Measurements from ENCODE around the gene ICAM3.

The ICAM3 gene

GRCh38 chr19:10288662-10289166, 50.7 kb downstream of the ICAM3 start:
- no peaks in the 10 kb centered on the region for H3K9me2 ChIP-seq (replicated peaks; ENCODE audit: insufficient read depth, low read length)
- peak overlapping the region; percentile 80 for H3K4me2 ChIP-seq (ENCODE audit: low read depth, low read length, poor library complexity, severe bottlenecking)
- TF ChIP-seq, protein P1, sequence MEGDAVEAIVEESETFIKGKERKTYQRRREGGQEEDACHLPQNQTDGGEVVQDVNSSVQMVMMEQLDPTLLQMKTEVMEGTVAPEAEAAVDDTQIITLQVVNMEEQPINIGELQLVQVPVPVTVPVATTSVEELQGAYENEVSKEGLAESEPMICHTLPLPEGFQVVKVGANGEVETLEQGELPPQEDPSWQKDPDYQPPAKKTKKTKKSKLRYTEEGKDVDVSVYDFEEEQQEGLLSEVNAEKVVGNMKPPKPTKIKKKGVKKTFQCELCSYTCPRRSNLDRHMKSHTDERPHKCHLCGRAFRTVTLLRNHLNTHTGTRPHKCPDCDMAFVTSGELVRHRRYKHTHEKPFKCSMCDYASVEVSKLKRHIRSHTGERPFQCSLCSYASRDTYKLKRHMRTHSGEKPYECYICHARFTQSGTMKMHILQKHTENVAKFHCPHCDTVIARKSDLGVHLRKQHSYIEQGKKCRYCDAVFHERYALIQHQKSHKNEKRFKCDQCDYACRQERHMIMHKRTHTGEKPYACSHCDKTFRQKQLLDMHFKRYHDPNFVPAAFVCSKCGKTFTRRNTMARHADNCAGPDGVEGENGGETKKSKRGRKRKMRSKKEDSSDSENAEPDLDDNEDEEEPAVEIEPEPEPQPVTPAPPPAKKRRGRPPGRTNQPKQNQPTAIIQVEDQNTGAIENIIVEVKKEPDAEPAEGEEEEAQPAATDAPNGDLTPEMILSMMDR (IDR thresholded peaks at IDR 0.05; ENCODE audit: insufficient read depth, low read length, poor library complexity, severe bottlenecking): no peak
- TF ChIP-seq EZH2phosphoT487 (conservative IDR thresholded peaks at IDR 0.05; ENCODE audit: low read length): no peak
- H3K27me3 ChIP-seq (ENCODE audit: low read length): no peaks in the 10 kb centered on the region
- H3K36me3 ChIP-seq (ENCODE audit: low read length): no peaks in the 10 kb centered on the region
- H2AFZ ChIP-seq (ENCODE audit: low read depth, low read length, severe bottlenecking): peak overlapping the region; percentile 90
- no peaks in the 10 kb centered on the region for H4K20me1 ChIP-seq (ENCODE audit: low read depth, low read length)
- peak overlapping the region; percentile 66 for H3K27ac ChIP-seq (ENCODE audit: low read depth, low read length)
- H3F3A ChIP-seq (ENCODE audit: insufficient read depth): peaks cover 18% of the 10 kb centered on the region
- H3K79me2 ChIP-seq (ENCODE audit: insufficient read depth, low read length): no peaks in the 10 kb centered on the region
- no peaks in the 10 kb centered on the region for H3K9me3 ChIP-seq (ENCODE audit: insufficient read depth, low read length)
- peak overlapping the region; percentile 62 for H3K9ac ChIP-seq (ENCODE audit: low read length)
- H3K4me3 ChIP-seq (ENCODE audit: insufficient read depth, low read length, poor library complexity, severe bottlenecking): peak overlapping the region; percentile 58

- H2AFZ ChIP-seq (ENCODE audit: low read depth, low read length, severe bottlenecking): no peak within 1 kb of the TSS
- no peak within 1 kb of the TSS for H3K4me3 ChIP-seq (ENCODE audit: insufficient read depth, low read length, poor library complexity, severe bottlenecking)
- H4K20me1 ChIP-seq (ENCODE audit: low read depth, low read length): no peaks in the 10 kb centered on the region
- TF ChIP-seq, protein P1 (IDR thresholded peaks at IDR 0.05; ENCODE audit: insufficient read depth, low read length, poor library complexity, severe bottlenecking): no peak
- TF ChIP-seq EZH2phosphoT487 (conservative IDR thresholded peaks at IDR 0.05; ENCODE audit: low read length): no peak
- H3K27me3 ChIP-seq (ENCODE audit: low read length): no peaks in the 10 kb centered on the region
- peaks cover 18% of the 10 kb centered on the region for H3F3A ChIP-seq (ENCODE audit: insufficient read depth)
- H3K36me3 ChIP-seq (ENCODE audit: low read length): no peaks in the 10 kb centered on the region
- H3K4me2 ChIP-seq (ENCODE audit: low read depth, low read length, poor library complexity, severe bottlenecking): no peak within 1 kb of the TSS
- H3K9me3 ChIP-seq (ENCODE audit: insufficient read depth, low read length): no peaks in the 10 kb centered on the region
- no peaks in the 10 kb centered on the region for H3K9me2 ChIP-seq (replicated peaks; ENCODE audit: insufficient read depth, low read length)
- H3K79me2 ChIP-seq (ENCODE audit: insufficient read depth, low read length): no peaks in the 10 kb centered on the region
- no peak within 1 kb of the TSS for H3K9ac ChIP-seq (ENCODE audit: low read length)
- peak within 1 kb of the TSS; percentile 26 for H3K27ac ChIP-seq (ENCODE audit: low read depth, low read length)
Measured at GRCh38 chr19:10286803-10287737, 52.4 kb downstream of the ICAM3 start, which contains the start of gene ICAM4. ICAM4 (plus strand) TSS chr19:10286955; CDS start chr19:10287013, 58 bp downstream.

- TF ChIP-seq, protein P1 (IDR thresholded peaks at IDR 0.05; ENCODE audit: insufficient read depth, low read length, poor library complexity, severe bottlenecking): no peak
- Histone ChIP-seq H3K27me3 (ENCODE audit: low read length) (no peaks in the 10 kb centered on the region), H3K79me2 (ENCODE audit: insufficient read depth, low read length) (no peaks in the 10 kb centered on the region), H3K9me2 (replicated peaks; ENCODE audit: insufficient read depth, low read length) (no peaks in the 10 kb centered on the region), H3K27ac (ENCODE audit: low read depth, low read length) (no peak overlapping the region), H4K20me1 (ENCODE audit: low read depth, low read length) (no peaks in the 10 kb centered on the region), H3K4me3 (ENCODE audit: insufficient read depth, low read length, poor library complexity, severe bottlenecking) (no peak overlapping the region), H3F3A (ENCODE audit: insufficient read depth) (peaks cover 18% of the 10 kb centered on the region), H3K9me3 (ENCODE audit: insufficient read depth, low read length) (no peaks in the 10 kb centered on the region), H3K4me2 (ENCODE audit: low read depth, low read length, poor library complexity, severe bottlenecking) (no peak overlapping the region), H3K9ac (ENCODE audit: low read length) (no peak overlapping the region), H3K36me3 (ENCODE audit: low read length) (no peaks in the 10 kb centered on the region), H2AFZ (ENCODE audit: low read depth, low read length, severe bottlenecking) (no peak overlapping the region)
Measured at GRCh38 chr19:10285393-10285792, 54.0 kb downstream of the ICAM3 start.

Measured in SU-DHL-6 (cell line).